SKM-1 treated with dmso at 0.1 percent for 144 hours (cell line): ENCODE data around the gene FGR.

Experiments
- DNase-seq: peaks from one replicate; lab custom pipeline; 2025; ENCODE audit not compliant: unreplicated experiment; lab: John Stamatoyannopoulos, UW

FGR gene

DNA sequence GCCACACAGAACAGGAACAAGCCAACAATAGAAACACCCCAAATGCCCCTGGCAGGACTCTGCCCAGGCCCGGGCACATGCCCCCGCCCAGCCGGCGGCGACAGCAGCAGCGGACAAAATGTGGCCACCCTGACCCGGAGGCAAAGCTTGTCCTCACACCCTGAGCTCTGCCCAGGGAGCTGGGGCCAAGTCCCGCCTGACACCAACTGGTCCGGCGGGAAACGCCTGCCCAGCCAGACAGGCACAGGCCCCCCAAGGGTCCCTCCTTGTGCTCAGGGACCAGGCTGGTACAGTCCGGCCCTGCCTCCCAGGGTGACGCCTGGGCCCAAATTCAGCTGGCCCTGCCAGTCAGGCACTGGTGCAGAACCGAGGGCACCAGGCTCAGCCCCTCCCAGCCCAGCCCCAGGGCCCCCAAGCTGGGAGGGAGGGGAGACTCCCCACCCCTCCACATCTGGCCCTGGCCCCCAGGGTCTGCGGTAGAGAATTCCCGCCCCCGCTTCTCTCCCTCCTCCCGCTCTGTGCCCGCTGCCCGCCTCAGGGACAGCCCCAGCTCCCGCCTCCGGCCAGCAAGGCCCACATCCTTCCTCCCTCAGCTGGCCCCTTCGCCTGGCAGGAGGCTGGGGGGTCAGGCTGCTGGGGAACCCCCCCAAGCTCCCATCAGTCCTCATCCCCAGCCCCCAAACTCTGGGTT is 33.1 kb downstream of the FGR start:
- DNase-seq = no peak

DNA sequence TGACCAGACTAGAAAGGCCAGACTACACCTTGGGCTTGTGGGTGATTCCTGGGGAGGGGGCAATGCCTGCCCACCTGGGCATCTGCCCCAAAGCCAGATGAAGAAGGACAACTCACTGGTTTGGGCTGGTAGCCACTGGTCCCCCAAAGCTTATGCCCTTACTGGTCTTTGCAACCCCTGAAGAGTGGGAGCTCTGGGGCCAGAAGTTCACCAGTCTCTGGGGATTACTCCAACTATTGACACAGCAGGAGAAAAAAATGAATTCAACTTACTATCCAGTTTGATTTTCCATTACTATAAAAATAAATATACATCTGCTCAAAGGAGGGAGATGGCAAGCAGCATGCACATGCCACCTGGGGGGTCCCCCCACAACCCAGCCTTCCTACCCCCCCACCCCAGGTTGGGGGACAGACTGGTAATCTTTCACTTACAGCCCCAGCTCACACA is 33.6 kb downstream of the FGR start:
- no peak for DNase-seq

DNA sequence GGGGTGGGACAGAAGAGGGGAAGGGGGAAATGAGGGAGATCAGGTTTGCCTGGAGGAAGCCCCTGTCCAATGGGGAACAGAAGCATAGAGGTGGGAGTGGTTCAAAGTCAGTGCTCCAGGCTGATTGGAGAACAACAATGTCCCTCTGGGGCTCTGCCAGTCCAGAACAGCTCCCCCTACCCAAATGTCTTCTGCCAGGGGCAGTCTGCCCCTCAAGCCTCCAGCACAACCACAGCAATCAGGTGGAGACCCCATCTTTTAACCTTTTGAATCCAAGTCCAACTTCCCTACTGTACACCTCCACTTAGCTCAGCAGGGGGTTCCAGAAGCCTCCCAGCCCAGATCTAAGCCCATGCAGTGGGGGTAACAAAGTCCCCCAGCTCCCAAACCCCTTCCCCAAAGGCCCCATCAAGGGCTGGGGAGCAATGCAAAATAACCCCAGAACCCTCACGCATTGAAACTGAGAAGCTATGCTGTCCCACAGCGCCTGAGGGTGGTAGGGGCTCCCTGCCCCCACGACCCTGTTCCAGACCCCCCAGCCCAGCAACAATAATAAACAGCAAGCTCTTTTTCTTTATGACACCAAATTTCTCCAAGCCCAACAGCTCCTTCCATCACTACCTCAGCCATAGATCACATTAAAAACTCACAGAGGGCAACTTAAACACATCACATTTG is 34.3 kb downstream of the FGR start:
- no peak for DNase-seq

DNA sequence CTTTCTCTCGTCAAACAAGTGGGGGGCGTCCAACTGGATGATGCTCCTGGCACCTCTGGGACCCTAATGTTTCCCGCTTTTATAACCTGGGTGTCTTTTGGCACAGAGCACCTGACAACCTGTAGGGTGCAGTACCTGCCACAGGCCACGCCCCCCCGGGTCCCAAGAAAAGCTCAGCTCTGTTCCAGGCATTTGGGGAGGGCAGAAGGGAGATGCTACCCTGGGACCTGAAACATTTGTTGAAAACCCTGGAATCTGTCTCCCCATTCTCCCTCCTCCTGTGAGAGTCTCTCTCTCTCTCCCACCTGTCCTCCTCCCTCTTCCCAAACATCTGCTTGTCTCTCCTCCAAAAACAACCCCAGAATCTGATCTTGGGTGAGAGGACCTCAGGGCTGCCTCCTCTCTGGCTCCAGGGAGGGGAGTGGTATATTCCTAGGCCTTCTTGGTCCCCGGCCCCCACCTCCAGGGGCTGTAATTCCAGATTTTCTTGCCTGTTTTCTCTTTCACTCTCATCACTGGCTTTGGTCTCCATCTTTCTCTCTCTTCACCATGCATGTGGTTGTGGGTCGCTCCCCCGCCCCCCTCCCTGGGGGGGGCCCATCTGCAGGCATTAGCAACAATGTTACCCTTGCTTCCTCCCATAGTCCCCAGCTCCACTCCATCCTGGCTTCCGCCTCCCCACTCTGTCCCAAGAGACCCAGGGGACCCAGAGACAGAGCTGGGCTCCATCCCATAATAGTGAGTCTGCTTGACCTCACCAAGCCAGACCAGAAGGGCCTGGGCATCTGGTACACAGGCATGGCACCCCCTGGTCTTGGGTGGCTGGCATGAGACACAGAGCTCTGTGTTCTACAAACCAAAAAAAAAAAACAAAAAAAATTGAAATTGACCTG is 35.1 kb downstream of the FGR start:
- DNase-seq = no peak

DNA sequence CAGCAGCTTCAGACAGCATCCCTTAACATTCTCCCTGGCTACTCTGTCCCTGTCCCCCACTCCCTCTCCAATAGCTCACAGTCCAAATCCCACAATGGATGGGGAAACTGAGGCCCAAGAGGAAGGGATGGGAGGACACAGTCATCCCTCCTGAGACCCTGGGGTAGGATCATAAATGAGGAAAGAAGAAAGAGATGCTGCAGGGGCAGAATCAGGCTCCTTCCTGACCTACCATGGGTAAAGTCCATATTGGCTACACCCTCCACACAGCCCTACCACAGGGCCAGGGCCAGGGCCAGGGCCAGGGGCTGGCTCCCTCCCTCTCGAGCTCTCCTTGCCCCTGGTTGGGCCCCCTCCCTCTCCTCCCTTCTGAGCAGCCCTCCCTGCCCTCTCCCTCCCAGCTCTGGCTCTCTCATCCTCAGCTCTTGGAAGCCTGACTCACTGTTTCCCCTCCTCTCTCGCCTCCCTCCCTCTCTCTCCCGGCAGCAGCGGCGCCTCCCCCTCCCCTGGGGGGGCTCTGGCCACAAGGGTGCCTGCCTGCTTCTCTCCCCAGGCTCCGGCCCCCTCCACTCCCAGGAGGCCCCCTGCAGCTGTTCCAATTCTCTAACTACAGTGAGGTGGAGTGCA is 36.0 kb downstream of the FGR start:
- no peak for DNase-seq

DNA sequence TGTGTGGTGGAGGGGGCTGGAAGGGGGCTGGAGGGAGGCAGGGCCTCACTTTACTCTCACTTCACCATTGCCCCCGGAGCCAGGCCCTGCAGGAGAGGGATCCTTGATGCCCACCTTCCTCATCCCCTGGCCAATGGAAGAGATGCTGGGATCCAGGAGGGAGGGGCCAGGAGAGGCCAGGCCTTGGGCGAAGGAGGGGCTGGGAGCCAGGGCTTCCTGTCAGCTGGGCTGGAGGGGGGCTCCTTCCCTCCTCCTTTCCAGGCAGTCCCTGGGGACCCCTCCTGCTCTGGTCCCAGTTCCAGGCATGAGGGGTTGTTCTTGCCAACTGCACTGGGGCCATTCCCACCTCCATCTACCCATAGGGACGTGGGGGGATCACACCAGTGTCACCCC is 36.7 kb downstream of the FGR start:
- no peak for DNase-seq

DNA sequence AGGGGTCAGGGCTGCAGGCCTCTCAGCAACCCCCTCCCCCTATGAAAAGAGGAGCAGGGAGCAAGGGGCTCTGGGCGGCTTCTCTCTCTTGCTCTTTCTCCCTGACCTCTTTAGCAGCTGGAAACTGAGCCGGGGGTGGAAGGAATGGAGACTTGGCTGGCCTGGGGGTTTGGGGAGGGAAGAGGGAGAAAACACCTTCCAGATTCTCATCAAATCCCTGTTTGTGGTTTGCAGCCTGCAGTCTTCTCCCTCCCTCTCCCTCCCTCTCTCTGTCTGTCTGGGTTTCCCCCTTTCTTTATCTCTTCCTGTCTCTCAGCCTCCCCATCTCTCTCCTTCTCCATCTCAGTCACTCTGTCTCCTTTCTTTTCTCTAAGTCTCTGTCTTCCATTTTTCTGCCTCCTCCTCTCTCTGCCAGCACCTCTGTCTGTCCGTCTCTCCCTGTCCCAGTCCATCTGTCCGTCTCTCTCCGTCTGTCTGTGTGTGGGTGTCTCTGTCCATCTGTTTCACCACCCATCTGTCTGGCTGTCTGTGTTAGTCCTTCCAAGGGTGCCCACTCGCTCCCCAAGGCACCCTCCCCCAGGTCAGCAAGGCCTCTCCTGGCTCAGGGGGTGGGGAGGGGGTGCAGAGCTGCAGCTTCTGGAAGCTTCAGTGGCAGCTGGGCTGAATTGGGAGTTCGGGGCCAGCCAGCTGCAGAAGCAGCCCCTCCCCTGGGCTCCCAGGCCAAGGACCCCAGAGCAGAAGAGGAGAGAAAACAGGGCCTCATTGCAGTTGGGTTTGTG is 37.3 kb downstream of the FGR start:
- DNase-seq = no peak

DNA sequence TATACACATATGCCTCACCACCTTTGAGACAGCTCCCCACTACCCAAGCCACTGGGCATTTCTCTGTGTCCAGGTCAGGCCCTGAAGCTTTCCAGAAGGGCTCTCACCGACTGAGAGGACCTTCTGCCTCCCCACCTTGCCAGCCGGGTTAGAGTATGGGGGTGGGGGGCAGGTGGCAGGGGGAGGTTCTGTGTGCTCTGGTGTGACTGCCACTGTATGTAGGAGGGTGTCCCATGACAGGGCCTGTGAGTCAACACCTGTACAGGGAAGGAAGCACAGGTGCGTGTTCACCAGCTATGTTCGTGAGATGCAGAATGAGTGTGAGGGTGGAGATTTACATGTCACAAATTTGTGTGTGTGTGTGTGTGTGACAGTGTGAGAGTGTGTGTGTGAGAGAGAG is 38.0 kb downstream of the FGR start:
- no peak for DNase-seq

DNA sequence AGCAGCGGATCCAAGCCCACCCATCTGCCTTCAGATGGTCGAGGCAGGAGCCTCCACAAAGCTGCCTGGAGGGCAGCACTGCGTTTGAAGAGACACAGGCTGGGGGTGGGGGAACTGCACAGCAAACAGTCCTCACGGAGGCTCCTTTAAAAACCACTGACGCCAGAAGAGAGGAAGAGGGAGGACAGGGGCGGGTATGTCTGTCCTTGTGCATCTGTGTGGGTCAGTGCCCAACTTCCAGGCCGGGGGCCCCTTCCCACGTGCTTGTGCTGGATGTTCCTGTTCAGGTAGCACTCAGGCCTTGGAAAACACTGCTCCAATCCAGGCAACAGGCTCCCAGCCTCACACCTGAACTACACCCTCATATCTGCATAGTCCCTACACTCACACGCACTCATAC is 38.7 kb downstream of the FGR start:
- DNase-seq = no peak

DNA sequence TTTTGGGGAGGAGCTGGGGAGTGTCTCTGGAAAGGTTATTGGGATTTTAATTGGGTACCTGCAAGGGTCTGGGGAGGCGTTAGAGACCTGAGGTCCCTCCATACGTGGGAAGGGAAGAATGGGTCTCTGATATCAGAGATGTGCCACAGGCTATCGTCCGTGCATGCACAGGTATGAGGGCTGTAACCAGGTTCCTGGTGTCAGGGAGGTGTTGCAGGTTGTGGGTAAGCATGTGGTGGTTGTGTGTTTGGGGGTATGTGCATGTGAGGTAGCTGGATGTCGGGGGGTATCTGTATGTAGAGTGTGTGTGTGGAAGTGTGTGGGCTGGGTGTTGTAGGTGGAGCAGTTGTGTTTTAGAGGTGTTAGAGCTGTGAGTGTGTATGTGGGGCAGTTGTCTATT is 39.4 kb downstream of the FGR start:
- DNase-seq = no peak

DNA sequence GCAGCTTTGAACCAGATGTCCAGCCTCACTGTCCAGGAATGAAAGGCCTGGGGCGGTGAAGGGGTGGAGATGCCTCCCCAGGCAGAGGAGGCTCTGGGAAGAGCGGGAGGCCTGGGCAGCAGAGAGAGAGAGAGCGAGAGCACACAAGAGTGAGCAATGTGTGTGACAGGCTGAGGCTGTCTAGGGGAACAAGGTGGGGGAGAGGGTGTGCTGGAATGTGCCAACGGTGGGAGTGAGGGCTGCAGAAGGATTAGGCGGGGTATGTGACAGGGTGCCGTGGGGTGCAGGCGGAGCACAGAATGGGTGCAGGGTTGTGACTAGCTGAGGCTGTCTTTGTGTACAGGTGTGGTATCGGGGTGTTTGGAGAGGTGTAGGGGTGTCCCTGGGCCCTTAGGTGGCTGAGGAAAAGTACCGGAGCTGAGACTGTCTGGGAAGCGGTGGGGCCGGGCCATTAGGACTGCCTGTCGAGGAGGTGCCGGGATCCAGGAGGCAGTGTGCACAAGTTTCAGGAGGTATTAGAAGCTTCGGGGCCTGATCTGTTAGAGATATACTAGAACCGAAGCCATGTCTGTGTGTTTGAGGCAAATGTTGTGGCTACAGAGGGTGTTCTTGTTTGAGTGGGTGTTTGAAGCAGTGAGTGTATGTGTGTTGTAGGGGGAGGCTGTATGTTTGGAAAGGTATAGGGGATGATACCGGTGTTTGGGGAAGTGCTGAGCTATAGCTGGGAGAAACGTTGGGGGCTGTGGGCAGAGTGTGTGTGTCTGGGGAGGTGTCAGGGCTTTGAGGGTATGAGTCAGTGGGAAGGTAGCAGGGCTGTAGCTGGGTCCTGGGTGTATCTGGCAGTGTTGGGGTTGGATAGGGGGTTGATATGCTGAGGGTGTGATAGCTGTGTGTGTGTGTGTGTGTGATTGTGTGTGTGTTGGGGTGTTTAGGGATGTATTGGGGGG is 40.1 kb downstream of the FGR start:
- DNase-seq = no peak

DNA sequence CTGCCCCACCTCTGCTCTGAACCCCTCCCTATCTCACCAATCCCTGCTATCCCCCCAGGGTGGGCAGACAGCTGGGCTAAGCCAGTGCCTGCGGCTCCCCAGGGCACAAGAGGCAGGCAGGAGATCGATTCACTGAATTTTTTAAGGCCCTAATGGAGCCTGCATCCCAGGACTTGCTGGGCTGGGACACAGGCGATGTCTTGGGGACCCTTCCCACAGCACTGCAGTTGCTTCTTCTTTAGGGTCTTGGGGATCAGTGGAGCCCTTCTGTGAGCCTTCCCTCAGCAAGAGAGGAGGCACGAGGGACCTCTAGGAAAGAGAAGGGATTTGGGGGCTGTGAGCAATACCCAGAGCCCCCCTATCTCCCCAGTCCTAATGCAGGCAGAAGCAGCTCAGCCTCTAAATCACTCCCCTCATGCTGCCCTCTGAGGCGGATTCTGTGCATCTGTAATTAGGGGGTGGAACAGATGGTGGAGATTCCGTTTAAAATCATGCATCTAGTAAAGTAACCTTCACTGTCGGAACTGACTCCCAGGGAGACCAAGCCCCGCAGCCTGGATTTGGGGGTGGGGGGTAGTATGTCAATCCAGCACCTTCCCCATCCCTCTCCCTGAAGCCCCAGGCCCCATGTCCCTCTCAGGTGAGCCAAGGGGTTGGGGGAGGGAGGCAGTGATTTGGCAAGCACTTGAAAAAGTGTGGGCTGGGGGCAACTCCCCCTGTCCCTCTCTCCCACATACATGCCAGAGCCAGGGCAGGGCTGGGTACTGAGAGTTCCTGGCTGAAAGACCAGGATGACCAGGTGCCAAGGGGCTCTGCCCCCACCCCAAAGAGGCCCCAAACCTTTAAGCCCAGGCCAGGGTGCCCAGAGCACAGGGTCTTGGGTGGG is 41.1 kb downstream of the FGR start:
- DNase-seq = no peak

DNA sequence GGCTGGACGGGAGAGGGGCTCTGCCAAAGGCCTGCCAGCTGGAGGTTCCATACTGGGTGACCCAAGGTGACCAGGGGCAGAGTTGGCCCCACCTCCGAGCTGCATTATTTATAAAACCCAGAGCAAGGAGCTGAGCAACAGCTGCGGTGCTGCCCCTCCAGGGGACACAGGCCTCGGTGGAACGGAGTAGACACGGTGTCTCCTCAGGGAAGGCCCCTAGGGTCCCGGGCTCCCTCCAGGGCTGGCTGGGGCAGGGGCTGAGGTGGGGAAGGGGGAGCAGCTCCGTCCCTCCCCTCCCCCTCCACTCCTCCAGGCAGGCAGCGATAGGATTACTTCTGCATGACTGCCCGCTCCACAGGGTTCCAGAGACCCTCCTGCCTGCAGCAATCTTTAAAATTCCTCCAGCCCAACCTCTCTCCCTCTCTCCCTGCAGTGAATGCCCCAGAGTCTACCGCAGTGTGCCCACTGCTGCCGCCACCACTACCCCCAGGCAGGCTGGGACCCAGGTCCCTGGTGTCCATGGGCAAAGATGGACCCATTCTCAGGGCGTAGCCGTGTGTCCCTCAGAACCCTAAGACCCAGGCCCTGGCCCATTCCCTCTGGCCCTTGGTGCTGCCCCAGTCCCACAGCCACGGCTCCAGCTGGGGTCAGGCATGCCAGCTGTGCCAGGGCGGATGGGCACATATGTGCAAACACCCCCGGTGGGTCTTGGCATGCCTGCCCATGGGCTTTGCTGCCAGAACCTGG is 41.9 kb downstream of the FGR start:
- no peak for DNase-seq

DNA sequence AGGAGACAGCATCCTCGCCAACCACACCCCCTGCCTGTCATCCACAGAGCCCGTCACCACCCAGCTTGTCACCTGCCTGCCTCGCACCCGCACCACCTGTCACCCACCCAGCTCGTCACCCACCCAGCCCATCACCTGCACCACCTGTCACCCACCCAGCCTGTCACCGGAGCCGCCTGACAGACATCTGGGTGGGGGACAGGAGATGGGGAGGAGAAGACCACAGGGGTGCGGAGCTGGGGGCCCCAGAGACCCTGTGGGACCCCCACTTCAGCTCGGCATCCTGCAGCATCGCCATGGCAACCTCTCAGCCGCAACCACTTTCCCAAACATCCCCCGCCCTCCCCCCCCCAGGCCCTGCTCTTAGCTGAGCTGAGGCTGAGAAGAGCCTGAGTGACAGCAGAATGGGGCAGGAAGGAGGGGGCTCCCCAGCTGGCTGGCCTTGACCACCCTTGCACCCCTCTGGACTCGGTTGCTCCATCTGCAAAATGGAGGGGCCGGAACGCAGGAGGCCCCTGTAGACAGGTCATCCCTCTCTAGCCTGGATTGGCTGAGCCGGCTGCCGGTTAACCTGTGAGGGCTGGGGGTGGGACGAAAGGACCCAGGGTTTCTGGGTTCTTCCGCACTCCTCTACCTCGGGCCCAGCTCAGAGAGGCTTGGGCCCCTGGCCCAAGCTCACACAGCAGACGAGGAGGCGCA is 42.6 kb downstream of the FGR start:
- no peak for DNase-seq

DNA sequence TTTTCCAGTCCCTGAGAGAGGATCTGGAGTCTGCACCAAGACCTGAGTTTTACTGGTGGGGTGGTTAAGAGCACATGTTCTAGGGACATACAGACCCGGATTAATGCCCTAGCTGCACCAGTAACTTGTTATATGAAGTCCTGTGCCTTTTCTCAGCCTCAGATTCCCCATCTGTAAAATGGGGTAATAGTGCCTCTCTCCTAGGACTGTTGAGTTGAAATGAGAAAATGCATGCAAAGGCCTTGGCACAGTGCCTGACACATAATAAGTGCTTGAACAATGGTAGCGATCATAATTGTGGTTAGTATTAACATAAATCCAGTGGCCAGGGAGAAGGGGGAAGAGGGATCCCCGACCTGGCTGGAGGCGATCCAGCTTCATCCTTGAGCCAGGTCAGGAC is 43.4 kb downstream of the FGR start:
- no peak for DNase-seq

DNA sequence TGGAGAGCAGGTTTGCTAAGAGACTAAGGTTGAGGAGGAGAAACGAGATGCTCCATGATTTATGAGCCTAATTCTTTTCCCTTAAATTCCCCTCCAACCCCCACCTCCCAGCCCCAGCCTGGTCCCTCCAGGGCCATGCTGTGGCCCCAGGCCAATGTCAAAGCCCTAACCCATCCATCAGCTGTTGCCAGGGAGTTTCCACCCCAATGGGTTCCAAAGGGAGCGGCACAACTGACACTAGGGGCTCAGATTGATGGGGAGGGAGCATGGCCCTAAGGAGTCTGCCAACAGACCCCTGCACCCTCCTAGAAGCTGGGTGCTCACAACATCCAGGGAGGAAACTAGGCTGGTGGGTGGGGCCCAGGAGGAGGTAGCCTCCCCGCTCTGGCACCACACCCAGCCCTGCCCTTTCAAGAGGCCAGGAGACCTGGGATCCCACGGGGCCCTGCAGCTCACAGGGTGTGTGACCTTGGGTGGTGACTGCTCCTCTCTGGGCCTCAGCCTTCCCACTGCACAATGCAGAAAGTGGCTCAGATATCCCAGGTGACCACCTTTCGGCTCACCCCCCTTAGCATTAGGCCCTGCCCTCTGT is 44.0 kb downstream of the FGR start:
- DNase-seq = no peak

DNA sequence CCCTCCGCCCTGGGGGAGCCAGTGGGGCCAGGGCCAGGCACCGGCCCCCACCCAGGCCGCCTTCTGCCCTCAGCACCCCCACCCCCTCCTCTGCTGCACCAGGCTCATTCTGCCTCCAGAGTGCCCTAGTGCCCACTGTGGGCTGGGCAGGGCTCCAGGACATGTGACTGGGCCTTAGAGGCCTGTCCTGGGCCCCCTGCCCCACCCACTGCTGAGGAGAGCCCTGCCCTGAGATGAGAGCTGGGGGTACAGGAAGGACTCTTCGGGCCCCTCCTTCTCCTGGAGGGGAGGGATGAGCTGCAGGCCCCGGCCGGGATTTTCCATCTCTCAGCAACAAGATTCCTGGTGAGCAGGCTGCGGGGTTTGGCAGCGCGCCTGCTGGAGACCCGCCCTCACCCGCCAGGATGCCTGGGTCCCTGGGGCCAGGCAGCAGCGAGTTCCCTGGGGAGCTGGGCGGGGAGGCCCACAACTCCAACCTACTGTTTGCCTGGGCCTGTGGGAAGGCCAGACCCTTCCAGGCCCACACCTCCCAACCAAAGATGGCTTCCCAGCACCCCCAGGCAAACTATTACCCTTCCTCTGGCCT is 45.1 kb downstream of the FGR start:
- DNase-seq = no peak
